ENCODE results near the gene CAMK2B. TPM values are rescaled to one million over a fixed set of nuclear protein-coding genes. Genes with fewer than 3 reads are reported as not detected.

The CAMK2B gene
- total RNA-seq, 4 donors from 2014 or later, result 0.50 to 2.0 (median 1.2) TPM

DNA sequence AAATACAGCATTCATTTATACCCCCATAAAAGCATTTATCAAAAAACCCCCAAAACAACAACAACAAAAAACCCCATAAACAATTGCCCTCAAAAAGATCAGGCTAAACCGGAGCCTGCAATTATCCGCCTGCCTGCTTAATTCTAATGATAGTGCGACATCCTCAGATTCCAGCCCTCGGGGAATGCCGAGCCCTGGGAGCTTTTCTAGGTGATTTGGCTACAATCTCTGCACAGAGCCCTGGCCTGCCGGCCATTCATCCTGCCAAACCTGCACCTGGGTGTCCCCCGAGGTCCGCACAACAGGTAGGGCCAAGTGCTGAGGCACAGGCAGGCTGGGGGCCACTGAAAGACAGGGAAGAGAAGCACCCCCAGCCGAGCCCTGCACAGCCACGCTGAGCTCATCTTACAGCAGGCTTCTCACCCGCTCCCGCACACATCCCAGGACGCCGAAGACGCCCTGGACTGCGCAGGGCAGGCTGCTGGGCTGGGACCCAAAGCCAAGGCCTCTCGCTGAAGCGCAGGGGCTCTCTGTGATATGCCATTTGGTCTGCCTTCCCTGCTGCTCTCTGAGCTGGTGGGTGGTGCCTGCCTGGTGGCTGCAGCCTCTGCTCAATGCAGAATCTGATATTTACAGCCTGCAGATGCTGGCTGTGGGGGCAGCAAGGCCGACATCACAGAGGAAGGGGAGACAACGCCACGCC lies 57.5 kb downstream of the CAMK2B start:
- peaks cover 0 to 23% (median 0%) of the 10 kb centered on the region in 4 donors for H3K27me3 ChIP-seq
- no peaks in the 10 kb centered on the region for H3K9me3 ChIP-seq
- H3K4me1 ChIP-seq, result peaks cover 0 to 36% (median 0%) of the 10 kb centered on the region in 4 donors
- H3K36me3 ChIP-seq, result no peaks in the 10 kb centered on the region
- H3K27ac ChIP-seq (replicated peaks in 1 of 4), result no peak overlapping the region
- no peak overlapping the region for H3K4me3 ChIP-seq
- TF ChIP-seq CTCF (IDR thresholded peaks at IDR 0.05), result no peak
- TF ChIP-seq POLR2A (IDR thresholded peaks at IDR 0.05; ENCODE audit: low read depth), result no peak
- no peak for TF ChIP-seq EP300 (IDR thresholded peaks at IDR 0.05)
- TF ChIP-seq POLR2AphosphoS5 (IDR thresholded peaks at IDR 0.05), result no peak
- DNase-seq (ENCODE audit: extremely low spot score), result no peak
- intact Hi-C loops (cut with DNase I), result no loop called here
- WGBS, result 79% methylated on average over 10 of the region's 21 CpGs

- peaks cover 0 to 23% (median 0%) of the 10 kb centered on the region in 4 donors for H3K27me3 ChIP-seq
- no peak overlapping the region for H3K4me3 ChIP-seq
- peaks cover 0 to 36% (median 0%) of the 10 kb centered on the region in 4 donors for H3K4me1 ChIP-seq
- no peaks in the 10 kb centered on the region for H3K9me3 ChIP-seq
- H3K36me3 ChIP-seq, result no peaks in the 10 kb centered on the region
- TF ChIP-seq EP300 (IDR thresholded peaks at IDR 0.05) (no peak), POLR2A (IDR thresholded peaks at IDR 0.05; ENCODE audit: low read depth) (no peak), CTCF (IDR thresholded peaks at IDR 0.05) (no peak), POLR2AphosphoS5 (IDR thresholded peaks at IDR 0.05) (no peak)
- intact Hi-C loops (cut with DNase I), result no loop called here
- DNase-seq (ENCODE audit: extremely low spot score), result no peak
- WGBS, result 86% methylated on average over 3 of the region's 3 CpGs
- no peak overlapping the region for H3K27ac ChIP-seq (replicated peaks in 1 of 4)
These were observed 58.2 kb downstream of the CAMK2B start for GRCh38 chr7:44267178-44267577.

GRCh38 chr7:44266526-44266925 lies 58.9 kb downstream of the CAMK2B start:
- TF ChIP-seq EP300 (IDR thresholded peaks at IDR 0.05) (no peak), CTCF (IDR thresholded peaks at IDR 0.05) (no peak), POLR2A (IDR thresholded peaks at IDR 0.05; ENCODE audit: low read depth) (no peak), POLR2AphosphoS5 (IDR thresholded peaks at IDR 0.05) (no peak)
- Histone ChIP-seq H3K27me3 (peaks cover 0 to 23% (median 0%) of the 10 kb centered on the region in 4 donors), H3K4me3 (no peak overlapping the region), H3K27ac (replicated peaks in 1 of 4) (no peak overlapping the region), H3K9me3 (no peaks in the 10 kb centered on the region), H3K4me1 (peaks cover 0 to 40% (median 0%) of the 10 kb centered on the region in 4 donors), H3K36me3 (no peaks in the 10 kb centered on the region)
- DNase-seq (ENCODE audit: extremely low spot score), result no peak
- intact Hi-C loops (cut with DNase I), result no loop called here
- WGBS, result 86% methylated on average over 5 of the region's 8 CpGs

GRCh38 chr7:44265728-44266127 lies 59.7 kb downstream of the CAMK2B start:
- no peak for DNase-seq (ENCODE audit: extremely low spot score)

More at GRCh38 chr7:44265728-44266127, 59.7 kb downstream of the CAMK2B start:
- WGBS, result 81% methylated on average over 8 of the region's 8 CpGs
- Histone ChIP-seq H3K9me3 (no peaks in the 10 kb centered on the region), H3K36me3 (no peaks in the 10 kb centered on the region), H3K27me3 (peaks cover 0 to 23% (median 0%) of the 10 kb centered on the region in 4 donors), H3K4me3 (no peak overlapping the region), H3K27ac (replicated peaks in 1 of 4) (no peak overlapping the region), H3K4me1 (peaks cover under 1 to 45% (median 4%) of the 10 kb centered on the region in 4 donors)
- TF ChIP-seq POLR2A (IDR thresholded peaks at IDR 0.05; ENCODE audit: low read depth) (no peak), POLR2AphosphoS5 (IDR thresholded peaks at IDR 0.05) (no peak), EP300 (IDR thresholded peaks at IDR 0.05) (no peak), CTCF (IDR thresholded peaks at IDR 0.05) (no peak)
- intact Hi-C loops (cut with DNase I), result no loop called here
